Activated CD4-positive, alpha-beta T cell treated with anti-CD3 and anti-CD28 coated beads for 48 hours (primary cell): ENCODE measurements around the gene BROX.
"Not testable (repeated sequence)": the region's sequence is repeated elsewhere in the genome, so short reads cannot be mapped to it uniquely, and the experiment has no call there.

ENCODE experiments used
- DNase-seq: peaks from one replicate; pipeline ENCODE4 v3.0.0-alpha.2; 2020

Gene BROX

DNA sequence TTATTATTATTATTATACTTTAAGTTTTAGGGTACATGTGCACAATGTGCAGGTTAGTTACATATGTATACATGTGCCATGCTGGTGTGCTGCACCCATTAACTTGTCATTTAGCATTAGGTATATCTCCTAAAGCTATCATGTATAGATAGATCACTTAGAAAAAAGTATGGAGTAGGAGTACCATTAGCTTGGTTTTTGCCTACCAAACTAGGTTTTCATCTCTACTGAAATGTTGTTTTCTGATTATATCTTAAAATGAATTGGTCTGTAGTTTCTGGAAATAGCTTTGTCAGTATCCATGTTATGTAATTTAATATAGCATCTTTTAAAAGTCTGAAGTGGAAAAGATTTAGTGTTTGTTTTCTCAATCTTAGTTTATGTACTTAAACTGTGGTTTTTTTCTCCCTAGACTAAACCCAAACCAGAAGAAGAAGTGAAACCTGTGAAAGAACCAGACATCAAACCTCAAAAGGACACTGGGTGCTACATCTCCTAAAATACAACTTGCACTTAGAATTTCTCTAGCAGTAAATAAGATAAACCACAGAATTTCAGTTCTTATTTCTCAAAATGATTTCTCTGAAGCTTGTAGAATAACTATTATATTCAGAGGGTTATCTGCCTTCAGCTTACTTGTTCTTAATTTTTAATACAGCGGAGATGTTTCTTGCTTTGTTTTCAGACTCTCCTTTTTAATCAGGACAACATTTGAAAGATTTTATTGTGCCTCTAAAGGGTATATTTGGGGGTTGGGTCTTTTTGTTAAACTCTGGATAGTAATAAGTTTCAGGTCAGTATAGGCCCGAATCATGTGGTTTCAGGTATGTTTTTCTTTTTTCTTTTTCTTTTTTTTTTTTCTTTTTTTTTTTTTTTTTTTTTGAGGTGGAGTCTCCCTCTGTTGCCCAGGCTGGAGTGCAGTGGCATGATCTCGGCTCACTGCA is 20.1 kb downstream of the BROX start:
- no peak for DNase-seq

DNA sequence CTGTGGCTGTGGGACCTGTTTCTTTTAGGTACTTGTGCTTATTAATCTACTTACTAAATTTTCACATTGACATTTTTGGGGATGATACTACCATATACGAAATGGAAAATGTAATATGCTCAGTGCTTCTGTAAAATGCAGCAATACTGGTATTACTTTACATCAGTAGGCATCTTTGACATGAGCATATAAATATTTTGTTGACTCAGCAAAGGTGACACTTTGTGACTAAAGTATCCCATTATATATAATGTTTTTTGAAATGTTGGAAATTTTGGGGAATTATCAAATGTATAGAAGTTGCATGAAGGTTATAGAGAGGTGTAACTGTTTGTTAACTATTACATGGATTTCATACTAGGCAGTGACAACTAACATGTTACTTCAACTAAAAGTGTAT is 22.4 kb downstream of the BROX start:
- no peak for DNase-seq

DNA sequence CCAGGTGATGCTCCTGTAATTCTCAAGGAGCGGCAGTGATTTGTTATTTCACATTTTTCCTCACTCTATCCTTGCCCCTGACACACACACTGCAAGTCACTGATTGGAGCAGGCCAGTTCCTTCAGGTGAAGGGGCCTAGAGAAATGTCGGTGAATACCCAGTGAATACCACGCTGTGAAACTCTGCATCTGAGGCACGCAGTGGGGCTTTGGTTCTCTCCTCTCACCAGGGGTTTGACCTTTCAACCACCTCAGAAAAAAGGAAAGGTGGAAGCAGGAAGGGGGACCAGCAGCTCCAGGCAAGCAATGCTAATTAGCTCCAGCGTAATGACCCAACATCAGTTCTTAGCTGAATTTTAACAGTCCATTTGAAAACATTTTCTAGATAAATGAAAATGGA is 24.1 kb downstream of the BROX start:
- no peak for DNase-seq

DNA sequence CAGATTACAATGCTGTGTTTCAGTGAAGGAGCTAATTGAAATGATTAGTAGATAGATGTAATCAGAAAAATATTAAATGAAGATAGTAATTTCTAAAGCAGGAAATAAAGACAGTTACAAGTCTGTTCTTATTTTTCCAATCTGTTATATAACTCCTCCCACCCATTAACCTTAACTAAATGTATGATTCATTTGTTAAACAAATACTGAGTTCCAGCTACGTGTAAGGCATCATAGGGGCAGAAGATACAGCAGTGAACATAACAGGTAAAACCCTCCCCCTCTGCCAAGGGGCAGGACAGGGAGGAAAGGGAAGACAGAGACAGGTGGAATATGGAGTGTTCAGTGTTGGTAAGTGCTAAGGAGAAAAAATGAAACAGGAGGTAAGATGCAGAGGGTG is 24.6 kb downstream of the BROX start, which contains the start of gene FAM177B:
Gene FAM177B (plus strand): TSS at position 231 of the 400 bp plus-strand sequence. CDS start 9,344 bp downstream, outside the sequence.
- DNase-seq = no peak

DNA sequence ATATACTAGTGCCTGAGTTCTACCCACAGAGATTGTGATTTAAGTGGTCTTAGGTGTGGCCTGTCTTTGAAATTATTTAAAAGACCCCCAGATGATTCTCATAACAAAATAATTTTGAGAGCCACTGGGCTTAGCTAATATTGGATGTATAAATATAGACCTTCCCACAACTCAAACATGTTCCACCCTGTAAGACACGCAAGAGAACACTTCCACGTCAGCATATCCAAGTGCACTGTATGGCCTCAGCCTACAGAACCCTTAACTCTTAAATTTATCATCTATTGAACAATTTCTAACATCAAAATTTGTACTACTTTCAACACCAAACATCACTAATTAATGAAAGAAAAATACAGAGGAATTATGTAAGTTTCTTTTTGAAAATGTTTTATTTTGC is 27.1 kb downstream of the BROX start:
- DNase-seq = no peak

DNA sequence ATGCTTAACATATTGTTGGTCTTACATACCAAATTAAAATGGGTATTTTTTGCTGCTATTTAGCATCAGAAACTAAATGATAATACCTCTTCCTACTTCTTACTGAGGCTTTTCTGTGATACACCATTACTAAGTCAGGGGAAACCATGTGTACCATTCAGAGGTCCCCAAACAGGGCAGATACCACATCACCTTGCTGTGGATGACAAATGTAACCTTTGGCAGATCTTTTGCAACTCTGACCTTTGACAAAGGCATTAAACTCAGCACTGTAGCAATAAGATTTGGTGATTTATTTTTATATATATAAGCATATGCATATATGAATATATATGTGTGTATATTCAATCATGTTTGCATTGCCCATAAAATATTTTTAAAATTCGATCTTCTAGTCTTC is 27.6 kb downstream of the BROX start:
- no peak for DNase-seq

DNA sequence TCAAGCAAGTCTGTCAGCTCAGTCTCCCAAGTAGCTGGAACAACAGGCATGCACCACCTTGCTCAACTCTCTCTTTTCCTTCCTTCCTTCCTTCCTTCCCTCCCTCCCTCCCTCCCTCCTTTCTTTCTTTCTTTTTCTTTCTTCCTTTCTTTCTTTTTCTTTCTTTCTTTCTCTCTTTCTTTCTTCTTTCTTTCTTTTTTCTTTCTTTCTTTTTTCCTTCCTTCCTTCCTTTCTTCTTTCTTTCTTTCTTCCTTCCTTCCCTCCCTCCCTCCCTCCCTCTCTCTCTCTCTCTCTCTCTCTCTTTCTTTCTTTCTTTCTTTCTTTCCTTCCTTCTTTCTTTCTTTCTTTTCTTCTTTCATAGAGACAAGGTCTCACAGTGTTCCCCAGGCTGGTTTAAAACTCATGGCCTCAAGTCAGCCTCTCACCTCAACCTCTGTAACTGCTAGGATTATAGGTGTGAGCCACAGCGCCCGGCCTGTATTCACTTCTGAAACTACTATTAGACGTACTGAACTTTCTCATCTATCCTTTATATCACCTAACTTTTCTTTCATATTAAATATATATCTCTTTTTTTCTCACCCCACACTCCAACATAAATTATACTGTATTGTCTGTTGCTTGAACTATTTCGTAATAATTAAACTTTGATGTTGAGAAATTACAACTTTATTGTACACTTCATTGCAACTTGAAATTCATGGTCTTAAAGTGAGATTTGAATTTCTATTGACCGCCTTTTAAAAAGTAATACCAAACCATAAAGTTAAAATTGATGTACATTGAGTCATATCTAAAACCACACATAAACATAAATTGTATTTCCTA is 29.5 kb downstream of the BROX start:
- DNase-seq = not testable (repeated sequence)

DNA sequence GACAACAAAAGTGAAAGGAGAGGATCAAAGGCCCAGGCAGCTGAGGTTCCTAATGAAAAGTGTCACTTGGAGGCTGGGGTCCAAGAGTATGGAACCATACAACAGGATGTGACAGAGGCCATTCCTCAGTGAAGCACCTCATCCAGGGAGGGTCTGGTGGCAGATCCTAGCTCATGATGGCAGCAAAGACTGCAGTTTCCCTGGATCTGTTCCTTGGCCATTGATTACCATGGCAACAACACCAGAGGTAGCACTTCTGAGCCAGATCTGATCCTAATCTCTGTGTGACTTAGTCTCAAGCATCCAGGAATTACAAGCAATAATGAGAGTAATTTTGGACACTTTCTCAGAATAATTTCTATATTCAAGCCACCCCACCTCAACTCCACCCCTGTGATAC is 37.6 kb downstream of the BROX start:
- no peak for DNase-seq

DNA sequence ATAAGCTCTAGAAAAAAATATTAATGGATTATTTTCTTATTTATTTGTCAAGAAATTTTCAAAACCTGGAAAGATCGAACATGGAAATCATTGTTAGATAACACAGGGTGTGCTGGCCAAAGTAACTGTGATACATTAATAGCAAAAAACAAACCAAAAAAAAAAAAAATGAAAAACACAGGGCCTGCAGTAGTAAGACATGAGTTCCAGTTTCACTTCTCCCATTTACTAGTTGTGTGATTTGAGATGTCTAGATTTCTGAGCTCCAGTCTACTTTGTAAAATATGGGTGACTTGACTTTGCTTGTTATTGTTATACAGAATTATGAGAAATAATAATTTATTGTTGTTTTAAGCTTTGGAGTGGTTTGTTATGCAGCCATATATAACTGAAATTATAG is 38.3 kb downstream of the BROX start:
- no peak for DNase-seq

DNA sequence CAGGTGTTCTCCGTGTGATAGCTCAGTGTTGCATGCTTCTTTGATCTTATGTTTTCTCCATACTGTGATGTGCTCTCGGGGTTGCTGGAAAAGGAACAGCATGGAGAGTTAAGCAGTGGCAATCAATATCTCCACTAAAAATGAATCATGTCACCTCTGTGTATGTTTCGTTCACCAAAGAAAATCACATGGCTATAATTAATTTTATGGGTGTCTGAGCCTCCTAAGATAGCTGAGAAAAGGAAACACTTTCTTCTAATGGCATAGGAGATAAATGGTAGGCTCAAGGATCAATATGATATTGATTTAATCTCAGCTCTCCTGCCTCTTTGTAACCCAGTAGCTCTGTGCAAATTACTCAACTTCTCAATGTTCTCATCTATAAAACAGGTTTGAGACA is 38.9 kb downstream of the BROX start:
- no peak for DNase-seq

DNA sequence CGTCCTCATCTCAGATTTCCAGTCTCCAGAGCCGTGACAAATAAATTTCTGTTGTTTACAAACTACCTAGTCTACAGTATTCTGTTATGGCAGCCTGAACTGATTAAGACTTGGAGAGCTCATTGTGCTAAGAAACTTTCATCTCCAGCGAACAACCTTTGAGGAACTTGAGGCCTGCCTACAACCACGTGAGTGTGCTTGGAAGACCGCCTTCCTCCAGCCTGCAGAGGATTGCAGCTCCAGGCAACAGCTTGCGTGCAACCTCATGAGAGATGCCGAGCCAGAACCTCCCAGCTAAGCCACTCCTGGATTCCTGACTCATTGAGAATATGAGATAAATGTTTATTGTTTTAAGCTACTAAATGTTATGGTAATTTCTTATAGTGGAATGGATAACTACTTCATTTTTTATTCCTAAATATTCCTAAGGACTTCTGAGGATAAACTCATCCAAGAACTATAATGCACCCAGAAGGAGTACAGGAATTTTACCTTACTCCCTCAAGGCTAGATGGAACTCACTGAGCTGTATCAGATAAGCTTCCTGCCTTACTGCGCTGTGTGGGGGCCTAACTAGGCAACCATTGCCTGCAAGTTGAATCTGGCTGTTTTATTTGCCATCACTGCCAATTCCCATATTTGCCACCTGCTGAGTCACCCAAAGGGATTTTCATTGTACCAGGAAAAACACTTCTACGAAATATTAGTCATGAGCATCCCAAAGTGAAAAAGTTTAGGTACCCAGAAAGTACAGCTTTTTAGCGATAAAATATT is 42.2 kb downstream of the BROX start:
- no peak for DNase-seq

DNA sequence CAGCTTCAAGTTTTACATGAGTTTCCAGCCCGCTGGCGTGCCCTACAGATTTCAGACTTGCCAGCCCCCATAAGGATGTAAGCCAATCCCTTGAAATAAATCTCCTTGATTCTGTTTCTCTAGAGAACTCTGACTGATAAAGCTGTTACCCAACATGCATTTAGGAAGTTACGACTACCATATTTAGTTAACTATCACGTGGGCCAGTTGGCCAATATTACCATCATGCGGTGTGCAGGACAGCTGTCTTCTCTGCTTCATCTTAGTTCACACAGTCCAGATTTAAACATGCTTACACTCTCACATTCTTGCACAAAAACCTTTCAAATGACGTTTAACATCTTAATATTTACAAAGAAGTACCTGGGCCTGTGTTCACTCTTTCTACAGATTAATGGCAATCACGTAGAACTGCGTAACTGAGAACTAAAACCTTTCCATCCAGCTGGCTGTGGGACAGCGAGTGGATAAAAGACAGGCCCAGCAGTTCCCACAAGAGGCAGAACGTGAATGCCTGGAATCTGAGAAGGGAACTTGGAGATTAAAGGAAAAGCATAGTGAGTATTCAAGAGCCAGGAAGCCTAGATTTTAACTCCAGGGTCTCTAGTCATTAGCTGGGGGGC is 45.4 kb downstream of the BROX start:
- no peak for DNase-seq

DNA sequence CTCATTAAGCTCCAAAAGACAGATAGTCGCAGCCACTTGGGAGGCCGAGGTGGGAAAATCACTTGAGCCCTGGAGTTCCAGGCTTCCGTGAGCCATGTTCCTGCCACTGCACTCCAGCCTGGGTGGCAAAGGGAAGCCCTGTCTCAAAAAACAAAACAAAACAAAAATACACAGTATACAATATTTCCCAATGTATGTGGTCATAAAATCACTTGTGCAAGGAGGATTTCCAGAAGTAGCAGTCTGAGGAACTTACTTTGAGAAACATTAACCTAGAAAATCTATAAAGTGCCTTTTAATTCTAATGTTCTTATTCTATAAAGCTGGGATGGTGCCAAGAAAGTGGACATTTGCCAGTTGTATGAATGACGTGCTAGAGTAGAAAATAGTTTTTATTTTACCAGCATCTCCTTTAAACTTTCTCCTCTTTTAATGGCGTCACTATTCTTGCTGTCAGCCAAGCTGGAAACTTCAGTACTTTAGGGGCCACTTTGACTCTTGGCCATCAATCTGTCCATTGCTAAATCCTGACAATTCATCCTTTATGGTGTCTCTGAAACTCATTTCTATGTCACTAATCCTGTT is 47.2 kb downstream of the BROX start:
- no peak for DNase-seq

DNA sequence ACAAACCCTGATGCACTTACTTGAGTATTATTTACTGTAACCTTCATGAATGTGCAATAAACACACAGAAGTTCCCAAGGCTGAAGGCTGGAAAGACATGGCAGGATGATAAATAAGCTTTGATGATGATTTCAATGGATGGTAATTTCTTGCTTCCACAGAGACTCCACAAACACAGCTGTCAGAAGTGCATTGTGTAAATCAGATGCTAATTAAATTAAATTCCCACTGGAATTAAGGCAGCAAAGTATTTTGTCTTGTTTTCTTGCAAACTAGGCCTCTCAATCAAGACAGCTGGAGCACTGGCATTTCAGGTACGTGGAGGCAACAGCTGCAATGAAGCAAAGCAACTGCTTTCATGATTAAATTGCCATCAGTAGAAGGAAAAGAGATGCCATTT is 48.7 kb downstream of the BROX start:
- no peak for DNase-seq

DNA sequence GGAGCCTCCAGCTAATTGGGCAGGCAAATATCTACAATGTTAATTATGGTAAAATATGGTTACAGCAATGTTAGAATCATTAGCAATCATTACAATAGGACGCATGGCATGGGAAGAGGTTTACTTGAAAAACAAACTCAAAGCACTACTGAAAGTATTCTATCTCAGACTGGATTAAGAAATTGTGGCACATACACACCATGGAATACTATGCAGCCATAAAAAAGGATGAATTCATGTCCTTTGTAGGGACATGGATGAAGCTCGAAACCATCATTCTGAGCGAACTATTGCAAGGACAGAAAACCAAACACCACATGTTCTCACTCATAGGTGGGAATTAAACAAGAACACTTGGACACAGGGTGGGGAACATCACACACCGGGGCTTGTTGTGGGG is 49.8 kb downstream of the BROX start:
- DNase-seq = not testable (repeated sequence)

DNA sequence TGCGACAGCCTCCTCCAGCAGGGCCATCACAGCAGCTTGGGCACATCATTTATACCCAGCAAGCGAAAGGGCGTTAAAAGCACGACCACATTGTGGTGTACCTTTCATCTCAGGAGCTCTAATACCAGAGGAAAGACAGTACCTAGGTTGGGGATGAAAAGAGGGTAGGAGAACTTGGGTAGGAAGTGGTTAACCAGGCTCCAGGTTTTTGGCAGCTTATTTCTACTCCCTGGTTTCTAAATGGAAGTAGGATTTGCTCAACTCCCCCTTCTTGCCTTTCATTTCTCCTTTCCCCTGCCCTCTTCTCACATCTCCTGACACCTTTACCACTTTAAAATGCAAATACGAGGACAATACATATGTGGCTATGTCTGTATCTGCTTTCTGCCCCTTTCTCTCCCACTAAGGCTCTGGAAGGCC is 54.8 kb downstream of the BROX start:
- DNase-seq = no peak

DNA sequence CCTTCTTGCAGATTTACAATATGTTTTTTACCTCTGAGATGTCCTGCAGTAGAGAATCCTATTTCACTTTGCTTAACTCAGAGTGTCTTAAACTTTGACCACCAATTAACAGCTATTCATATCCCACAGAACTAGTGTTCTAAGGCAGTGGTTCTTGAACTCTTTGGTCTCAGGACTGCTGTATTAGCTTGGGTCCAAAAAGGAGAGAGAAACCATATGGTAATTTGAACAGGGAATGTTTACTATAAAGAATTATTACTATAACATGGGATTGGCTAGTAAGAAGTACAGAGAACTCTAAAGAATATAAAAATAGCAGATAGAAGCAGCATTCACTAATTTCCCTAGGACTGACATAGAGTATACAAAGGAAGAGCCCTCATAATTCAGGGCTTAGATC is 56.2 kb downstream of the BROX start:
- no peak for DNase-seq

DNA sequence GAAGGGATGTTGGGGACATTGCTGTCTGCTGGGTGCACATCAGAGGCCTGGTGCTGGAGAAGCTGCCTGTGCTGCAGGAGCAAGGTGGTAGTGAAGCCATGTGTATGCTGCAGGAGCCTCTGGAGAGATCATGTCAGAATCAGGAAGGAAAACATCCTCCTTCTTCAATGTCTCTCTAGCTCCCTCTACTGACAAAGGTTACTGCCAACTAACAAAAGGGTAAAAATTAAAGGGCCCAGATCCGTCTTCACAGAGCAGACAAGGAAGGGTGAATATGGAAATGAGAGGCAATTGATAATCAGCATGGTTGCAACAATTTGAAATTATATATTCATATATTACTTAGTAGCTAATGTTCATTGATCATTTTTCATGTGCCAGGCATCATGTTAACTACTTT is 56.8 kb downstream of the BROX start:
- no peak for DNase-seq

DNA sequence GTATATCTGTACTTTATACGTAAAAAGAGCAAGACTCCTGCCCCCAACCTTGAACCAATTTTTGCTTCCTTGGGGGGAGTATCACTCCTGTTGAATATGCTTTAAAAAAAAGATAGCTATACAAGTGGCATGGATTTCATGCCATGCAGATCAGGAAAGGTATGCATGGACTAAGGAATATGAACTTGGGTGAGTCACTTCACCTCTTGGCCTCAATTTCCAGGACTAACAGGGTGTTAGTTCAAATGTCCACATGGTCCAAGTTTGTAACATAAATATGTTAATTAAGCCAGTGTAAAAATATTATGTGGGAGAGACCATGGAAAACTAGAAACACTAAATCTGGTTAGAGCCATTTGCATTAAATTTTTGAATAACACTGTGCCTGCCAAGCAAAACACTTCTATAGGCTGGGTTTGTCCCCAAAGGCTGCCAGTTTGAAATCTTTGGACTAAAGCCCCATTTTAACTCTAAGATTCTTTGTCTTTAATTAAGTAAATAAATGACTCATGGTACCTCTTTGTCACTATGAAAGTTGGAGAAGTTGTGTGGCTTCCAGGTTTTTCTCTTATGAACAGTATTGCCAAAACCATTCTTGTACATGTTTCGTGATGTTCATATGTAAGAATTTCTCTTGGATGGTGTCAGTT is 57.7 kb downstream of the BROX start:
- no peak for DNase-seq

DNA sequence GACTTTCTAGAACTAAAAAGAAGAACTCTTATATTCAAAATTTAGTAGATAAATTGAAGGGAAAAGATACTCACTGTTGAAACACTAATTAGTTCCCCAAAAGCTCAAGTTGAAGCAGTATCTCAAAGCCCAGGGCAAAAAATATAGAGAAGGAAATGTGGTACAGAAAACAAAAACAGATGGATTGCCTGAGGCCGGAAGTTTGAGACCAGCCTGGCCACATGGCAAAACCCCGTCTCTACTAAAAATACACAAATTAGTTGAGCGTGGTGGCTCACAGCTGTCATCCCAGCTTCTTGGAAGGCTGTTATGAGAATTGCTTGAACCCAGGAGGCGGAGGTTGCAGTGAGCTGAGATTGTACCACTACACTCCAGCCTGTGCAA is 60.6 kb downstream of the BROX start:
- DNase-seq = no peak

DNA sequence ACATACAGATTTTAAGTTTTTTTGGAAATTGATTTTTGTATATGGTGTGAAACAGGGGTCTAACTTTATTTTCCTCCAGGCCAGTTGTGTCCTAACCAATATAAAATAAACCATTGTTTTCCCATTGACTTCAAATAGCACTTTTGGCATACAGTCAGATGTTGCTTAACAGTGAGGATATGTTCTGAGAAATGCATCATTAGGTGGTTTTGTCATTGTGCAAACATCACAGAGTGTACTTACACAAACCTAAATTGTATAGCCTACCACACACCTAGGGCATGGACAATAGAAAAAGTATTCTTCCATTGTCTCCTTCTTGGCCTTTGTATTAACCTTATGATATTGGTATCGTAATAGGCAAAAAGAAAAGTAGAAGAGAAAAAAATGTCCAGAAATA is 65.1 kb downstream of the BROX start:
- DNase-seq = no peak

DNA sequence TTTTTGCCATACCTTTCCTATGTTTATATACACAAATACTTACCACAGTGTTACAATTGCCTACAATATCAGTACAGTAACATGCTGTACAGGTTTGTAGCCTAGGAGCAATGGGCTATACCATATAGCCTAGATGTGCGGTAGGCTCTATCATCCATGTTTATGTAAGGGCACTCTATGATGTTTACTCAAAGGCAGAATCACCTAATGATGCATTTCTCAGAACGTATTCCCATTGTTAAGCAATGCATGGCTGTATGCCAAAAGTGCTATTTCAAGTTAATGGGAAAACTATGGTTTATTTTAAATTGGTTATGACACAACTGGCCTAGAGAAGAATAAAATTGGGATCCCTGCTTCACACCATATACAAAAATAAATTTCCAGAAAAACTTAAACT is 65.6 kb downstream of the BROX start:
- DNase-seq = no peak
